Esophagus mucosa (tissue), 1 donor: Measurements from ENCODE around the gene UBXN6. TPM values are rescaled to one million over a fixed set of nuclear protein-coding genes. Genes with fewer than 3 reads are reported as not detected.

Experiments
- ATAC-seq: fragments of 200-7000 bp; cut with Tn5 transposase; one replicate; pipeline ENCODE4 v1.9.1; 2020
- total RNA-seq: library from RNA; stranded (reverse); gene quantifications from one replicate; pipeline ENCODE4 v1.2.4, GENCODE V29; 2023
- donor health status: DM: yes; HTN: yes; CAD: no.

Gene UBXN6
- total RNA-seq, 1 donor from 2014 or later: 68.9 TPM

DNA sequence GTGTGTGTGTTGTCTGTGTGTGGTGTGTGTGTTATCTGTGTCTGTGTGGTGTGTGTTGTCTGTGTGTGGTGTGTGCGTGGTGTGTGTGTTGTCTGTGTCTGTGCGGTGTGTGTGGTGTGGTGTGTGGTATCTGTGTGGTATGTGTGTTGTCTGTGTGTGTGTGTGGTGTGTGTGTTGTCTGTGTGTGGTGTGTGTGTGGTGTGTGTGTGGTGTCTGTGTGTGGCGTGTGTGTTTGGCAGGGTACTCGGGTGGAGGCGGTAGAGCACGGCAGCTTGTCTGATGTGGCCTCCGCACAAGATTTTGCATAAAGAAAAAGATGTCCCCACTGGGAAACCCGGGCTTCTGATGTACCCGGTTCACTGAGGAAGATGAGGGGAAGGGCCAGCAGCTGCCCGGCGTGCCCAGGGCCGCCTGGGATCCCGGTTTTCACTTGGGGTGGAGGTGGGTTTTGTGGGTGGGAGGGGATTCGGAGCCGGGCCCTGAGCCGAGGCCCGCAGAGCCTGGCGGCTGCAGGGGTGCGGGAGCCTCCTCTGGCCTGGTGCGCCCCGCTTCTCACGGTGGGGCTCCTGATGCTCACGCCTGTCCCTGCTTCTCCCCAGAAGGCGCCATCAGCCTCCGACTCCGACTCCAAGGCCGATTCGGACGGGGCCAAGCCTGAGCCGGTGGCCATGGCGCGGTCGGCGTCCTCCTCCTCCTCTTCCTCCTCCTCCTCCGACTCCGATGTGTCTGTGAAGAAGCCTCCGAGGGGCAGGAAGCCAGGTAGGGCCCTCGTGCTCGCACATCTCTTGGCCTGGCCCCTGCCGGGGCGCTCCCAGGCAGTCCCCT lies 35.7 kb upstream of the UBXN6 start:
- no peak for ATAC-seq

DNA sequence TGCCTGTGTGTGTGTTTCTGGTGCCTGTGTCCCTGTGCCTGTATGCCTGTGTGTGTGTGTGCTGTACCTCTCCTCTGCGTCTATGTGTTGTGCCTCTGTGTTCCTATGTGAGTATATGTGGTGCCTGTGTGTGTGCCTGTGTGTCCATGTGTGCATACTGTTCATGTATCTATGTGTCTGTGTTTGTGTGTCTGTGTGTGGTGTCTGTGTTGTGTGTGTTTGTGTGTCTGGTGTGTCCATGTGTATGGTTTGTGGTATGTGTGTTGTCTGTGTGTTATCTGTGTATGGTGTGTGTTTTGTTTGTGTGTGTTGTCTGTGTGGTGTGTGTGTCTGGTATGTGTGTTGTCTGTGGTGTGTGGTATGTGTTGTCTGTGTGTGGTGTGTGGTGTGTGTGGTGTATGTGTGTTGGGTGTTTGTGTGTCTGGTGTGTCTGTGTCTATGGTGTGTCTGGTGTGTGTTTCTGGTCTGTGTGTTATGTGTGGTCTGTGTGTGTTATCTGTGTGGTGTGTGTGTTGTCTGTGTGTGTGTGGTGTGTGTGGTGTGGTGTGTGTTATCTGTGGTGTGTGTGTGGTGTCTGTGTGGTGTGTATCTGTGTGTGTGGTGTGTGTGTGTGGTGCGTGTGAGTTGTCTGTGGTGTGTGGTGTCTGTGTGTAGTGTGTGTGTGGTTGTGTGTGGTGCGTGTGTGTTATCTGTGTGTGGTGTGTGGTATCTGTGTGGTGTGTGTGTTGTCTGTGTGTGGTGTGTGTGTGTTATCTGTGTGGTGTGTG lies 34.9 kb upstream of the UBXN6 start:
- ATAC-seq: no peak

DNA sequence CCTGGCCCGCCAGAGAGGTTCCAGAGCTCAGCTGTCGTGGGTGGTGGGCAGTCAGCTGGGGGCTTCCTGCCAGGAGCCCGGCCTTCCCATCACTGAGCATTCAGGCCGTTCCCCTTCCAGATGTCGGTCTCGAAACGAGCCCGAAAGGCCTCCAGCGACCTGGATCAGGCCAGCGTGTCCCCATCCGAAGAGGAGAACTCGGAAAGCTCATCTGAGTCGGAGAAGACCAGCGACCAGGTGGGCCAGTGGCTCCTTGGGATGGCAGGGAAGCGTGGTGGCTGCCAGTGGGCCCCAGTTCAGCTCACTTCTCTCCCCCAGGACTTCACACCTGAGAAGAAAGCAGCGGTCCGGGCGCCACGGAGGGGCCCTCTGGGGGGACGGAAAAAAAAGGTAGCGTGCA lies 33.9 kb upstream of the UBXN6 start:
- no peak for ATAC-seq

DNA sequence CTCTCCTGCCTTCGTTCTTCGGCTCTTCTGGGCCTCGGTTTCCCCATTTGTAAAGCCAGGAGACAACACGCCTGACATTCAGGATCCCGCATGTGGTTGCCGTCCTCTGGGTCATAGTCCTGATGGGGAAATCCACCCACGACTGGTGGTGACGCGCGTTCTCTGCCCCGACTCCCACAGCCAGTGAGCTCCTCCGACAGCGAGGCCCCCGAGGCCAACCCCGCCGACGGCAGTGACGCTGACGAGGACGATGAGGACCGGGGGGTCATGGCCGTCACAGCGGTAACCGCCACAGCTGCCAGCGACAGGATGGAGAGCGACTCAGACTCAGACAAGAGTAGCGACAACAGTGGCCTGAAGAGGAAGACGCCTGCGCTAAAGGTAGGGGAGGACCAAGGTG lies 30.9 kb upstream of the UBXN6 start:
- no peak for ATAC-seq

DNA sequence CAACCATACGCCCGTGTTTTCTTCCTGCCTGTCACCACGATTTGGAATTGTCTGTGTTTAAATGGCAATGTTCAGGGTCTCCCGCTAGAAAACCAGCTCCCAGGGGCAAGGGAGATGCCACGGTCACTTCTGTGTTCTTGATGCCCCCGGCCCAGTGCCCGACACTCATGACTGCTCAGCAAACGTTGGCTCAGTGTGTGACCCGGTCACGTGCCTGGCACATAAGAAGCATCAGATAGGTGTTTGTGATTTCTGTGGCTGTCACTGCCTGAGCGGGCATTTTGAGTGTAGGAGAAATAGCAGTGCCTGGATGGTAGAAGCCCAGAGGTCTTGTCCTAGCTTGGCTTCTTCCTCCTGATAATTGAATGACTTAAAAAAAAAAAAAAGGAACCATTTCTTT lies 30.0 kb upstream of the UBXN6 start:
- no peak for ATAC-seq

DNA sequence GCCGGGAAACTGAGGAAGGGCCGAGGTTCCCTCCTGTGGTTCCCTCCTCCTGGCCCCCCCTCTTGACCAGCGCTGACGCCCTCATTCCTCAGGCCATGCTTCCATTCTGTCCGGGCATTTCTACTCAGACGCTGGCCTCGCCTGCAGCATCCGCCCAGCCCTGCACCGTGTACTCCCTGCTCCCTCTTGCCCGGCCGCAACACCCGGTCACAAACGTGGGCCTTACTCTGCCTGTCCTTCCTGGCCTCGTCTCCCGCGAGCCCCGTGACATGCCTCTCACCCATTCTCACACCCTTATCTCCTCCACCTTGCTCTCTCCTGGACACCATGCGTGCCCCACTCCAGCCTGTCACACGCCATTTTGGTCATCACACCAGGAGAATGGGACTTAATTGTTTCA lies 25.8 kb upstream of the UBXN6 start:
- peak; percentile 10 for ATAC-seq

DNA sequence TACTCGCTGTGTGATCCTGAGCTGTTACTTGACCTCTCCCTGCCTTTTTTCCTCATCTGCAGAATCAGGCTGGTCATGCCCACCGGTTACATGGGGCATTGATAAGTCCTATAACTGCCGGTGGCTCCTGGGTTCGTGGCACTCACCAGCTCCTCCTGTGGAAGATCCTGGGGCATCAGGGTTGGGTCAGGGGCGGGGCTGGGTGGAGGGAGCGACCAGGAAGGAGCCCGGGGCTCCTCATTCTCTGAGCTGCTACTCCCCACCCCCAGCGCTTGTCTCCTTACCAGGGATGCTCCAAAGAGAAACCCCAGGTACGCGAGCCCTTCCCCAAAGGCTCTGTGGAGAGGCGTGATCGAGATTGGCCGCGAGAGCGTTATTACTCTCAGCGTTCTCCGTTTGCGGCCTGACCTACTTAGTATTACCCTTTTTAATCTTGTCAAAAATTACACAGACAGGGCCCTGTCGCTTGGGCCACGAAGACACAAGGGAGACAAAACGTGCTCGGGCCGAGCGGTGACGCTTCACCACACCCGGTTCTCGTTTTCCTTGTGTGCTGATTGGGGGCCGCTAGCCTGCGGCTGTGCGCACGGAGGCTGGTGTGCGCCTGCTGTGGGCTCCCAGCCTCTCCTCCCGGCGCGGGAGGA lies 25.2 kb upstream of the UBXN6 start:
- peak; percentile 13 for ATAC-seq

DNA sequence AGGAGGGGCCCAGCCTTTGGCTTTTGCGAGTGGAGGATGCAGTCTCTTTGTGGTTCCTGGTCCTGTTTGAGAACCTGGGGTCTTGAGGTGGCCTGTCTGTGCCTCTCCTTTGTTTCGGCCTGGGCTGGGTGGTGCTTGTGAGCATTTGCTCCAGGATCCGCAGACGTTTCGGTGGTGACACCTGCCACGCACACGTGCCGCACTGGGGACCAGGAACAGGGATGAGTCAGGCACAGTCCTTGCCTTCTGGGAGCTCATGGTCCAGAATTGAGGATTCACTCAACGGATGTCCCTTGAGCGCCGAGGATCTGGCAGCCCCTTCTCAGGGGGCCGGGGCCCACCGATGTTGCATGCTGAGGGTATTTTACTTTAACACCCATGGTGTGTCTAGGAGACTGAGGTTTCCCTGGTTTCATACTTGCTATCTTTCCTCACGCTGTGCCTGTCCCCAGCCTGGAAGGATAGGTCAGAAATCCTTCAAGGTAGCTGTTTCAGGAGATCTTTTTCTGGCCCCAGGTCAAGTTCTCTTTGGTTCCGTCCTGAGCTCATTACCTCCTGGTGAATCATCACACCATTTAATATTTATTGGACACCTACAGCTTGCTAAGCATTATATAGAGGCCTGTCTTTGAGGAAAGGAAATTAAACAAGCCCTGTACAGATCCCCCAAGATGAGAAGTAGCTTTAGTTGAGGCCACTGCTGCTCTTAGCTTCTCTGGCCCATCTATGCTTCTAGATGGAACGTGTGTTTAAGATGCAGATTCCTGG lies 19.6 kb upstream of the UBXN6 start:
- no peak for ATAC-seq

DNA sequence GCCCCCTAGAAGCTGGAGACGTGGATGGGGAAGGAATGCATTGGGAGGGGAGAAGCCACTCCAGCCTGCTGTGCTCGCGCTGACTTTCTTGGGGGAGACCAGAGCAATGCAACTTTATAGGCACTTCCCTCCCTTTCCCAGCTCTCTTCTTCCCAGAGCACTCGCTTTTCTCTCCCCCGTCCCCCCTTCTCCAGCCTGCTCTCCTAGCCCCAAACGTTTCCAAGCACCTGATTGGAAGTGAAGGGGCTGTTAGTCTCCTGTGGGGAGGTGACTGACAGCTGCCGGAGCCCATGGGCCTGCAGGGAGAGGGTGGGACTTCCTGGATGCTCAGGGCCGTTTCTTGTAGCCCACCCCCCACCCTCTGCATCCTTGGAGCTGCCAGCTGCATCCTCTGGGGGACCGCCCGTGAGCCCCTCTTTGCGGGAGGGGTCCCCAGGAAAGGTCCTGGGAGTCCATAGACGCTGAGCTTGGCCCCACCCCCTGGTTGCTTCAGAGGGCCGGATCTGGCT lies 17.0 kb upstream of the UBXN6 start:
- ATAC-seq: no peak

DNA sequence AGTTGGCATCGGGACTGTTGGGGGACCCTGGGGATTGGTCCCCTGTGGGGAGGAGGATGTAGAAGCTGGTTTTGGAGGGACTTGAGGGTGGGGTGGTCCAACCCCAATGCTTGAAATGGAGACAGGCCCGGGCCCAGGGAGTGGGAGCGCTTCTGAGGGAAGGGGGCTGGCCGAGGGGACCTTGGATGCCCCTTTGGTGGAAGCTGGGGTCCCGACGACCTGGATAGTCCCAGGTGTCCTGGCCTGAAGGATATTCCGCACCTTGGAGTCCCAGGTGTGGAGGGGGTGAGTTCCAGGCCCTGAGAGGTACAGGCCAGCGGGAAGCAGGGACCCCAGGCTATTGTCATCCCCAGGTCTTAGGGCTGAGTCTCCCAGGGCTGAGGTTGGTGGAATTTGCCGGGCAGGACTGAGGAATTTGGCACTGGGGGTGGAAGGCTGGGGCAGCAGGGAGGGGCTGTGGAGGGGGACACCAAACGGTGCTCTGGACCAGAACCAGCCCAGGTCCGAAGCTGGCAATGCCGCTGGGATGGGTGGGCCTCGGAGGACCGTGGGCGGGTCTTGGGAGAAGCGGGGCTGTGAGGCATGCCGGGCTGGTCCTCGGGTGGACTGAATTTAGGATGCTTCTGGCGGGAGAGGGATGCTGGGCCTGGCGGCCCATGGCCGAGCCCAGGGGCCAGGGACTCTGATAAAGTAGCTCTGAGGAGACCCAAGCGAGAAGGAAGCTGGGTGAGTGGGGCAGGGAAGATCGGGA lies 16.3 kb upstream of the UBXN6 start:
- ATAC-seq: no peak

DNA sequence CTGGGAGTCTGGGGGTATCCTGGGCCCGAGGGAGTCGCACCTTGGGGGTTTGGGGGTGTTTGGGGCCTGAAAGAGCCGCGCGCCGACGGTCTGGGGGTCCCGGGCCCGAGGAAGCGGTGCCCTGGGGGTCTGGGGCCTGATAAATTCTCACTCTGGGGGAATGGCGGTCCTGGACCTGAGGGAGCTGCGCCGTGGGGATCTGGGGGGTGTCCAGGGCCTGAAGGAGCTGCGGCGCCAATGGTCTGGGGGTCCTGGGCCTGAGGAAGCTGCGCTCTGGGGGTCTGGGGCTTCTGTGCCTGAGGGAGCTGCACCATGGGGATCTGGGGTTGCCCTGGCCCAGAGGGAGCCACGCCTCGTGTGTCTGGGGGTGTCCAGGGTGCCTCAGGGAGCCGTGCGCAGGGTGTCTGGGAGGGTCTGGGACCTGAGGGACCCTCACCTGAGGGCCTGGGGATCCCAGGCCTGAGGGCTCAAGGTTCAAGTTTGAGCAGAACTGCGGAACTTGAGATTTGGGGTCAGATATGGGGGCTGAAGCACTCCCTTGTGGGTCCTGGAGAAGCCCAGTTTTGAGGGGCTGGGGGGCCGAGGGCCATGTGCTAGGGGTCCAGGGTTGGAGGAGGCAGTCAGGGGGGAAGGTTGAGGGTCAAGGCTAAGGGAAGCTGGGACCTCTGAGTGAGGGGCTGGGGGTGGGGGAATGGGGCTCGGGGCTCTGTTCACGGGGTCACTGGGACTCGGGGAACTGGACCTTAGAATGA lies 15.6 kb upstream of the UBXN6 start:
- ATAC-seq: no peak

DNA sequence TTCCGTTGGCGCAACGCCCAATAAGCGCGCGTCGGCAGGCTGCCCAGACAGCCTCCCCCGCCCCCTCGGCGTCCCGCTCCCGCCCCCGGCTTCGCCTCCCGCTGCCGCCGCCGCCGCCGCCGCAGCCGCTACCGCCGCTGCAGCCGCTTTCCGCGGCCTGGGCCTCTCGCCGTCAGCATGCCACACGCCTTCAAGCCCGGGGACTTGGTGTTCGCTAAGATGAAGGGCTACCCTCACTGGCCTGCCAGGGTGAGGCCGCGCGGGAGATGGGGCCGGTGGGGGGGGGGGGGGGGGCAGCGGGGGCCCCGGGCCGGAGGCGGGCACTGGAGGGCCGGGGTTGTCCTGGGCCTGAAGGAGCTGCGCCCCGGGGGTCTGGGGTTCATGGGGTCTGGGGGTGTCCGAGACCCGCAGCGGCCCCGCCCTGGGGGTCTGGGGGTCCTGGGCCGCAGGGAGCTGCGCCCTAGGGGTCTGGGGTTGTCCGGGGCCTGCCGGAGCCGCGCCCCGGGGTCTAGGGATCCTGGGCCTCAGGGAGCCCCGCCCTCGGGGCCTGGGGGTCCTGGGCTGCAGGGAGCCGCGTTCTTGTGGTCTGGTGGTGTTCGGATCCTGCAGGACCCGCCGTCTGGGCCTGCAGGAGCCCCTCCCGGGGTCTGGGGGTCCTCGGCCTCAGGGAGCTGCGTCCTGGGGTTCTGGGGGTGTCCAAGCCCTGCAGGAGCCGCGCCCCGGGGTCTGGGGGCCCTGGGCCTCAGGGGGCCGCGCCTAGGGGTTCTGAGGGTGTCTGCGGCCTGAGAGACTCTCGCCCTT lies 14.8 kb upstream of the UBXN6 start, which contains the start of gene HDGFL2:
Gene HDGFL2, plus strand, starts transcription at position 124 of the 801 bp plus-strand sequence. Its CDS starts 54 bp downstream, at position 178.
- peak; percentile 0 for ATAC-seq

DNA sequence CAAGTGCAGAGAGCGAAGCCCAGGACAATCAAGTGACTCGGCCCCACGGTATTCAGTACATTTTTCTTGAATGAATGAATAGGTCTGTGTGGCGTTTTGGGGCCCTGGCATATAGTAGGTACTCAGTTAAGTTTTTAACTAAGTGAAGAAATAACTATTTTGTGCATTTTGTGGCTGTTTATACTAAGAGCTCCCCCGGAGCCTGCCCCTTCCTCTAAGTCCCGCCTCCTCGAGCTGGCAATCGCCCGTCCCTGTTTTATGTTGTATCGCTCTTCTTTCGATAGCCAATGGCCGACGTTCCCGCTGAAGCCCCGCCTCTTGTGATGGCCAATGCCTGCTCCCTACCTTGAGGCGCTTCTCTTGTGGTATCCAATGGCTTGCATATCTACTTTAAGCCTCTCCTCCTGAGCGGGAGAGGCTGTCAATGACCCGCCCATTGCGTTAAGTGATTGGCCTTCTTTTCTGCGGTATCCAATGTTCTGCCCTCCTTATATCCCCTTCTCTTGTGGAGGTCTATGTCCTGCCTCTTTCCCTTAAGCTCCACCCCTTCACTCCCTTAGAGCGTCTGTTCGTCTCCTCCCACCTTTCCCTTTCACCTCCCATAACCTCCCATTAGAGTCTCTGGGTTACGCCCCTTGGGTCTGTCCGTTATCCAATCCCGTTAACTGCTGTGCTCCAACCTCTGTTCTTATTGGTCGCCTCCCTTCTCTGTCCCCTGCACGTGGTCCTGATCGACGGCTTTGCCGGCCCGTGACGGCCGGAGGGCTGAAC lies 14.0 kb upstream of the UBXN6 start:
- ATAC-seq: peak; percentile 97

DNA sequence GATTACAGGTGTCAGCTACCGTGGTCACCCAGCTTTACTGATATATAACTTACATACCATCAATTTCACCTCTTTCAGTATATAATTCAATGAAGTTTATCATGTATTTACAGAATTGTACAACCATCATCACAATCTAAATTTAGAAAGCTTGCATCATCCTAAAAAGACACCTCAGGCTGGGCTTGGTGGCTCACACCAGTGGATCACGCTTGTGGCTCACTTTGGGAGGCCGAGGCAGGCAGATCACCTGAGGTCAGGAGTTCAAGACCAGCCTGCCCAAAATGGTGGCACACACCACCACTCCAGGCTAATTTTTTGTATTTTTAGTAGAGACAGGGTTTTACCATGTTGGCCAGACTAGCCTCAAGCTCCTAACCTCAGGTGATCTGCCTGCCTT lies 10.2 kb upstream of the UBXN6 start:
- no peak for ATAC-seq

DNA sequence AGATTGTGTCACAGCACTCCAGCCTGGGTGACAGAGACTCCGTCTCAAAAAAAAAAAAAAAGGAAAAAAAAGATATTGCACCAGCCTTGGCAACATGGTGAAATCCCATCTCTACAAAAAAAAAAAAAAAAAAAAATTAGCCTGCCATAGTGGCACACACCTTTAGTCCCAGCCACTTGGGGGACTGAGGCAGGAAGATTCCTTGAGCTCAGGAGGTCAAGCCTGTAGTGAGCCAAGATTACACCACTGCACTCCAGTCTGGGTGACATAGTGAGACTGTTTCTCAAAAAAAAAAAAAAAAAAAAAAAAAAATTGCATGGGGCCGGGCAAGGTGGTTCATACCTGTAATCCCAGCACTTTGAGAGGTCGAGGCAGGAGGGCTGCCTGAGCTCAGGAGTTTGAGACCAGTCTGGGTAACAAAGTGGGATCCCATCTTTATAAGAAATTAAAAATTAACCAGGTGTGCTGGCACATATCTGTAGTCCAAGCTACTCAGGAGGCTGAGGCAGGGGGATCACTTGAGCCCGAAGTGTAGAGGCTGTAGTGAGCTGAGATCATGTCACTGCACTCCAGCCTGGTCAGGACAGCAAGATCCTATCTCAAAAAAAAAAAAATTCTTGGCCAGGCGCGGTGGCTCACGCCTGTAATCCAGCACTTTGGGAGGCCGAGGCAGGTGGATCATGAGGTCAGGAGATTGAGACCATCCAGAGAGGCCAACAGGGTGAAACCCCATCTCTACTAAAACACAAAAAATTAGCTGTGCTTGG lies 7.4 kb upstream of the UBXN6 start:
- no peak for ATAC-seq

DNA sequence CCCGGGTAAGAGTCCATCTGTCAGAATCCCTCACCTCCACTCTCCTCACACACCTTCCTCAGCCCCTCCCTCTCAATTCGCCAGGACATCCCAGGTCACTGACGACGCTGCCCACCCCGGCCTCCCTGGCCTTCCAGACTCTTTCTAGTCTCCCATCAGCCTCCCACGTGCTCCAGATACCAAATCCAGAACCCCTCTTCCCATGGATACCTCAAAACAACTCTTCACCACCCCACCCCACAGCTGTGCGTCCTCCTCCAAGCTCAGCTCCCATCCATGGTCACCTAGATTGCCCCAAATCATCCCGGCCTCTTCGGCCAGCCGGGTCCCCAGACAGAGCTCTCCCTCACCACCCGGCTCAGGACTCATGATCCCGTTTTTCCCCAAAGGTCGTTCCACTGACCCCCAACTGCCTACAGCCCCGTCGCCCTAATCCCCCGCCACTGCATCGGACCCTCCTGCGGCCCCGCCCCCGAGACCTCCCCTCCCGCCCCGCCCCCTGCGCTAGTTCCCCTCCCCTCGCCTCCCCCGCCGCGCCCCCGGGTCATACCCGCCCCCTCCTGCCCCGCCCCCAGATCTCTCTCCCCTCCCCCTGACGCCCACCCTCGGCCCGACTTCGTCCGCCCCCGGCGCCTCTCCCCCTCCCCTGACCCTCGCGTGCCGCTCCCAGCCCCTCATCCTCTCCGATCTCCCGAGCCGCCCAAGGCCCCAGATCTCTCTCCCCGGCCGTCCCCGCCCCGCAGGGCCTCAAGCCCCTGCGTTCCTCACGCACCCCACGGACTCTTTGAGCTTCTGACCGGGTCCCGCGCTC lies 546 bp downstream of the UBXN6 start:
- ATAC-seq: peak; percentile 3

DNA sequence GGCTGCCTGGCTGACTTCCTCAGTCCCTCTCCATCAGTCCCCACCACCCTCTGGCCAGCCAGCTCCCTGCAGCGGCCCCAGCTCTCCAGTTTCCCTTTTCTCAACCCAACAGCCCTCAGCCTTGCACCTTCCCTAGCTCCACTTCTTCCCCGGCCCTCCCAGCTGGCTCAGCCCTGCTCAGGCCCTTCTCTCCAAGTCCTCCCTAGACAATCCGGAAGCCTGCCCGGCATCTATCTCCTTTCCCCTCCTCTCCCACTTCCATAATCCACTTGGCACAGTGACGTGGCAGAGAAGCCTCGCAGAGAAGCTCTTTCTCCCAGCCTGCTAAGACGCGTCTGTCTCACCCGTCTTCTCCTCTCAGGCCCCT lies 1.1 kb downstream of the UBXN6 start:
- peak; percentile 7 for ATAC-seq
